PC-3 (cell line): ENCODE results near the gene GPATCH2L. TPM values are rescaled to one million over a fixed set of nuclear protein-coding genes. Genes with fewer than 3 reads are reported as not detected.

ENCODE experiments used
- ATAC-seq: fragments of 200-7000 bp; cut with Tn5 transposase; 2 replicates; pipeline ENCODE4 v1.9.1; 2020; ENCODE audit warnings: mild to moderate bottlenecking, moderate library complexity
- BruUV-seq: library from RNA; stranded (reverse); fragments of 400-500 nt; replicated peaks from 2 replicates; lab custom pipeline; 2021; lab: Mats Ljungman, UMichigan
- CTCF ChIA-PET: fragments of 300-600 bp; sonication (Branson Sonifier 250); formaldehyde crosslinking; loops from one replicate; lab custom pipeline; 2022; ENCODE audit warnings: antibody characterized with exemption; lab: Charles Lee
- POLR2A ChIA-PET: fragments of 300-600 bp; sonication (Branson Sonifier 250); formaldehyde crosslinking; loops from one replicate; lab custom pipeline; 2022; ENCODE audit warnings: antibody characterized with exemption; ENCODE audit not compliant: unreplicated experiment; lab: Charles Lee
- DNase-seq: peaks from one replicate; pipeline ENCODE4 v3.0.0-alpha.2; 2015
- H2AFZ ChIP-seq: fragments of 300-600 bp; sonication (generic); 2 replicates; pipeline ENCODE4 v1.6.0; 2016; ENCODE audit warnings: antibody characterized with exemption, low read length
- H3F3A ChIP-seq: fragments of 300-600 bp; sonication (generic); one replicate; pipeline ENCODE4 v1.6.0; 2017; ENCODE audit warnings: antibody characterized with exemption, low read length, control low read depth, mild to moderate bottlenecking; ENCODE audit not compliant: unreplicated experiment
- H3K27ac ChIP-seq: fragments of 300-600 bp; sonication (generic); 2 replicates; pipeline ENCODE4 v1.5.1; 2016; ENCODE audit warnings: mild to moderate bottlenecking, low read length
- H3K27me3 ChIP-seq: fragments of 300-600 bp; sonication (generic); 2 replicates; pipeline ENCODE4 v1.6.1; 2016; ENCODE audit warnings: low read length, mixed read lengths
- H3K36me3 ChIP-seq: fragments of 300-600 bp; sonication (generic); 2 replicates; pipeline ENCODE4 v1.6.1; 2016; ENCODE audit warnings: low read depth, mixed run types, low read length, mixed read lengths
- H3K4me1 ChIP-seq: fragments of 300-600 bp; sonication (generic); 2 replicates; pipeline ENCODE4 v1.5.1; 2016; ENCODE audit warnings: low read length; ENCODE audit not compliant: insufficient read depth
- H3K4me2 ChIP-seq: fragments of 300-600 bp; sonication (generic); 2 replicates; pipeline ENCODE4 v1.6.0; 2016; ENCODE audit warnings: low read length
- H3K4me3 ChIP-seq: fragments of 300-600 bp; sonication (generic); 2 replicates; pipeline ENCODE4 v1.5.1; 2016; ENCODE audit warnings: mild to moderate bottlenecking, low read length, mixed read lengths
- H3K79me2 ChIP-seq: fragments of 300-600 bp; sonication (generic); 2 replicates; pipeline ENCODE4 v1.6.1; 2017; ENCODE audit warnings: low read length, mixed read lengths
- H3K9ac ChIP-seq: fragments of 300-600 bp; sonication (generic); 2 replicates; pipeline ENCODE4 v1.6.0; 2016; ENCODE audit warnings: mild to moderate bottlenecking, low read length
- H3K9me2 ChIP-seq: fragments of 300-600 bp; sonication (generic); replicated peaks from 2 replicates; pipeline ENCODE4 v1.6.1; 2016; ENCODE audit warnings: mixed run types, low read length, mixed read lengths
- H3K9me3 ChIP-seq: fragments of 300-600 bp; sonication (generic); 2 replicates; pipeline ENCODE4 v1.6.1; 2016; ENCODE audit warnings: low read length, mixed read lengths
- H4K20me1 ChIP-seq: fragments of 300-600 bp; sonication (generic); 2 replicates; pipeline ENCODE4 v1.6.1; 2016; ENCODE audit warnings: low read length, mixed read lengths
- EZH2 ChIP-seq: fragments of 300-600 bp; sonication (generic); IDR thresholded peaks from one replicate; pipeline ENCODE4 v1.6.1; 2017; ENCODE audit warnings: antibody characterized with exemption, mild to moderate bottlenecking, low read length; ENCODE audit not compliant: unreplicated experiment
- EZH2phosphoT487 ChIP-seq: fragments of 300-600 bp; sonication (generic); IDR thresholded peaks from 2 replicates; pipeline ENCODE4 v1.6.1; 2018; ENCODE audit warnings: mild to moderate bottlenecking, antibody characterized with exemption, low read length, borderline replicate concordance
- intact Hi-C: fragments of 100-400 bp; cut with micrococcal nuclease; formaldehyde crosslinking; loops from 2 replicates; pipeline ENCODE4 v1.9.0; 2023
- total RNA-seq: library from RNA; depleted of rRNA; stranded (reverse); fragments of >200 nt; gene quantifications from 2 replicates; pipeline ENCODE4 v1.2.3, GENCODE V29; 2014
- TF ChIP-seq, protein P1 (sequence below): fragments of 300-600 bp; sonication (generic); conservative IDR thresholded peaks from 2 replicates; pipeline ENCODE4 v1.5.1; 2017; ENCODE audit warnings: antibody characterized with exemption, low read depth, mild to moderate bottlenecking, low read length

The GPATCH2L gene
- total RNA-seq, 1 experiment from 2014 or later = 46.0 TPM

DNA sequence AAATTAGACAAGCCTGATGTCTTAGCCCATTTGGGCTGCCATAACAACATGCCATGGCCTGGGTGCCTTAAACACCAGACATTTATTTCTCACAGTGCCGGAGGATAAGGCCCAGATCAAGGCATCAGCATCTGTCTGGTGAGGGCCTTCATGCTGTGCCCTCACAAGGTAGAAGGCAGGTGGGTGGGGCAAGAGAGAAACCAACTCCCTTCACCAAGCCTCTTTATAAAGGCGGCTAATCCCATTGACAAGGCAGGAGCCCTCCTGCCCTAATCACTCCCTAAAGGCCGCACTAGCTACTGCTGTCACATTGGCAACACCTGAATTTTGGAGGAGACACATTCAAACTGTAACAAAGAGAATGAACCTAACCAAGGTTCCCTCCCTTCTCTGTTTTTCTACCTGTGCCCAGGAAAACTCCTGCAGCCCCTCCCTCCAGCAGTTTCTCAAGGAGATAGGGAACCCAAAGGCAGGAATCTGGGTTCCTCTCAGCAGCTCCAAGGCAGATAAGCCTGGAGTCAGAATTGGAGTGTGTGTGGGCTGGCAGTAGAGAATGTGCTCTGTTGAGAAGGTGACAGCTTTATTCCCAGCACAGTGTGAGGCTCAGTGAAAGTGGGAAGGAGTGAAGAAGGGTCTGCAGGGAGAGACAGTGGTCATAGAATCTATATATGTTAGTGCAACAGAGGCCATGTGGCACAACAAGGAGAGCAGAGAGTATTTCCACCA lies 21.7 kb upstream of the GPATCH2L start:
- ATAC-seq = no peak
- H4K20me1 ChIP-seq = no peaks in the 10 kb centered on the region
- no TSS peak for BruUV-seq
- no peak overlapping the region for H2AFZ ChIP-seq
- no peaks in the 10 kb centered on the region for H3F3A ChIP-seq
- DNase-seq = no peak
- H3K79me2 ChIP-seq = no peaks in the 10 kb centered on the region
- H3K4me3 ChIP-seq = no peak overlapping the region
- no peaks in the 10 kb centered on the region for H3K36me3 ChIP-seq
- no peak overlapping the region for H3K9ac ChIP-seq
- H3K9me3 ChIP-seq = no peaks in the 10 kb centered on the region
- no peak overlapping the region for H3K4me2 ChIP-seq
- H3K4me1 ChIP-seq = no peaks in the 10 kb centered on the region
- TF ChIP-seq EZH2phosphoT487 = no peak
- no peak for TF ChIP-seq EZH2
- TF ChIP-seq, protein P1, sequence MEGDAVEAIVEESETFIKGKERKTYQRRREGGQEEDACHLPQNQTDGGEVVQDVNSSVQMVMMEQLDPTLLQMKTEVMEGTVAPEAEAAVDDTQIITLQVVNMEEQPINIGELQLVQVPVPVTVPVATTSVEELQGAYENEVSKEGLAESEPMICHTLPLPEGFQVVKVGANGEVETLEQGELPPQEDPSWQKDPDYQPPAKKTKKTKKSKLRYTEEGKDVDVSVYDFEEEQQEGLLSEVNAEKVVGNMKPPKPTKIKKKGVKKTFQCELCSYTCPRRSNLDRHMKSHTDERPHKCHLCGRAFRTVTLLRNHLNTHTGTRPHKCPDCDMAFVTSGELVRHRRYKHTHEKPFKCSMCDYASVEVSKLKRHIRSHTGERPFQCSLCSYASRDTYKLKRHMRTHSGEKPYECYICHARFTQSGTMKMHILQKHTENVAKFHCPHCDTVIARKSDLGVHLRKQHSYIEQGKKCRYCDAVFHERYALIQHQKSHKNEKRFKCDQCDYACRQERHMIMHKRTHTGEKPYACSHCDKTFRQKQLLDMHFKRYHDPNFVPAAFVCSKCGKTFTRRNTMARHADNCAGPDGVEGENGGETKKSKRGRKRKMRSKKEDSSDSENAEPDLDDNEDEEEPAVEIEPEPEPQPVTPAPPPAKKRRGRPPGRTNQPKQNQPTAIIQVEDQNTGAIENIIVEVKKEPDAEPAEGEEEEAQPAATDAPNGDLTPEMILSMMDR = no peak
- no peak overlapping the region for H3K27ac ChIP-seq
- POLR2A ChIA-PET = no interaction called here
- intact Hi-C loops = loop anchor here (10.0 kb wide), 1 partner anchor 225 kb away; no protein-coding TSS in a partner anchor
- CTCF ChIA-PET = no interaction called here
- no peaks in the 10 kb centered on the region for H3K9me2 ChIP-seq
- H3K27me3 ChIP-seq = peaks cover 45% of the 10 kb centered on the region

- POLR2A ChIA-PET = no interaction called here
- Histone ChIP-seq H3K9me2 (no peaks in the 10 kb centered on the region), H3K36me3 (no peaks in the 10 kb centered on the region), H3K4me1 (no peaks in the 10 kb centered on the region), H3K4me2 (no peak overlapping the region), H3K27ac (no peak overlapping the region), H3K79me2 (no peaks in the 10 kb centered on the region), H3K4me3 (no peak overlapping the region), H2AFZ (no peak overlapping the region), H3K9me3 (no peaks in the 10 kb centered on the region), H3K27me3 (peaks cover 52% of the 10 kb centered on the region), H3K9ac (no peak overlapping the region), H3F3A (no peaks in the 10 kb centered on the region), H4K20me1 (no peaks in the 10 kb centered on the region)
- no TSS peak for BruUV-seq
- ATAC-seq = no peak
- intact Hi-C loops = no loop called here
- CTCF ChIA-PET = no interaction called here
- no peak for TF ChIP-seq EZH2phosphoT487
- TF ChIP-seq EZH2 = no peak
- TF ChIP-seq, protein P1 = no peak
- DNase-seq = no peak
Observed at GRCh38 chr14:76131071-76131965, 20.4 kb upstream of the GPATCH2L start.
